ENCODE results near the gene MOSPD3. TPM values are rescaled to one million over a fixed set of nuclear protein-coding genes. Genes with fewer than 3 reads are reported as not detected.

MOSPD3 gene
- total and polyA plus RNA-seq, 2 experiments from 2014 or later = 8.8 to 44.4 TPM

DNA sequence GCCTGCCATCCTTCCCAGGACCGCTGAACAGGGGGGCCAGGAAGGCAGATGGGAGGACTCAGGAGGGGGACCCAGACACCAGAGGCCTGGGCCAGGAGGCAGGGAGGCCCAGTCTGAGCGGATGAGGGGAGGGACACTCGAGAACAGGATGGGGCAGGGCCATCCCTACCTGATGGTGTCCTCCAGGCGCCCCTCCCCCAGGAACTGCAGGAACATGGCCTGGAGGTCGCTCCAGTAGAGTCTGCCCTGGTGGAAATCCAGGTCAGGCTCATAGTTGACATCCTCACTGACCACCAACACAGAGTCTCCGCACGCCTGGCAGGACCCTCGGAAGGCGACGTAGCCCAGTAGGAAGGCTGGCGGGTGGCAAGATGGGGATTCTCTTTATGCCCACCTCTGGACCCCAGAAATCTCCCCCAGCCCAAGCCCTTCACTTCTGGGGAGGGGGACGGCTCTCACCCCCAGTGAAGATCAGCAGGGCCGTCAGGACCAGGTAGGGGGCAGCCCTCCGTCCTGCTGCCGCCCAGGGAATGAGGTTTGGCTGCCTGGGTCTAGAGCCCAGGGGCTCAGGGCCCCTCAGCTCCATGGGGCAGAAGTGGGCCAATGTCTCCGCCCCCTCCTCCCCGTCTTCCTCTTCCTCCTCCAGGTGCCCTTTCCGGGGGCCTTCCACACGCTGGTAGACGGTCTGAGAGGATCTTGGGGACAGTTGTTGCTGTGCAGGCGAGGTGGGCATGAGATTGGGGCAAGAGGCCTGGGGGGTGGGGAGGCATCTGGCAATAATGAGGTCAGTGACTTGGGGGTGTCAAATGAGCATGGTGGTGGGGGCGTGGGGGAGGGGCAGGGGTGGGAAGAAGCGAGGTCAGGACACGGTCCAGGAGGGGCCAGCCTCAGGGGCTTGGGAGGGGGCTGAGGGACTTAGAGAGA is 28.4 kb downstream of the MOSPD3 start:
- no peaks in the 10 kb centered on the region for H3K9me2 ChIP-seq (replicated peaks; ENCODE audit: insufficient read depth)
- TF ChIP-seq EZH2phosphoT487 (IDR thresholded peaks at IDR 0.05; ENCODE audit: low read depth, severe bottlenecking, unreplicated experiment) (no peak), EZH2 (IDR thresholded peaks at IDR 0.05; ENCODE audit: borderline replicate concordance) (no peak)
- TF ChIP-seq, protein P1, sequence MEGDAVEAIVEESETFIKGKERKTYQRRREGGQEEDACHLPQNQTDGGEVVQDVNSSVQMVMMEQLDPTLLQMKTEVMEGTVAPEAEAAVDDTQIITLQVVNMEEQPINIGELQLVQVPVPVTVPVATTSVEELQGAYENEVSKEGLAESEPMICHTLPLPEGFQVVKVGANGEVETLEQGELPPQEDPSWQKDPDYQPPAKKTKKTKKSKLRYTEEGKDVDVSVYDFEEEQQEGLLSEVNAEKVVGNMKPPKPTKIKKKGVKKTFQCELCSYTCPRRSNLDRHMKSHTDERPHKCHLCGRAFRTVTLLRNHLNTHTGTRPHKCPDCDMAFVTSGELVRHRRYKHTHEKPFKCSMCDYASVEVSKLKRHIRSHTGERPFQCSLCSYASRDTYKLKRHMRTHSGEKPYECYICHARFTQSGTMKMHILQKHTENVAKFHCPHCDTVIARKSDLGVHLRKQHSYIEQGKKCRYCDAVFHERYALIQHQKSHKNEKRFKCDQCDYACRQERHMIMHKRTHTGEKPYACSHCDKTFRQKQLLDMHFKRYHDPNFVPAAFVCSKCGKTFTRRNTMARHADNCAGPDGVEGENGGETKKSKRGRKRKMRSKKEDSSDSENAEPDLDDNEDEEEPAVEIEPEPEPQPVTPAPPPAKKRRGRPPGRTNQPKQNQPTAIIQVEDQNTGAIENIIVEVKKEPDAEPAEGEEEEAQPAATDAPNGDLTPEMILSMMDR (IDR thresholded peaks at IDR 0.05; ENCODE audit: poor library complexity) = no peak
- H3K4me2 ChIP-seq = no peak overlapping the region
- H3K27me3 ChIP-seq = no peaks in the 10 kb centered on the region
- H3K9me3 ChIP-seq (ENCODE audit: low read depth) = no peaks in the 10 kb centered on the region
- H3K36me3 ChIP-seq (replicated peaks; ENCODE audit: insufficient read depth, low read depth) = no peaks in the 10 kb centered on the region
- no peak overlapping the region for H3K4me3 ChIP-seq
- H3K27ac ChIP-seq = no peak overlapping the region
- no peak overlapping the region for H2AFZ ChIP-seq
- no peaks in the 10 kb centered on the region for H3K4me1 ChIP-seq (ENCODE audit: insufficient read depth)
- 84% methylated on average over 21 of the region's 24 CpGs for WGBS (ENCODE audit: low lambda C conversion rate, missing lambda C conversion rate)
- no peaks in the 10 kb centered on the region for H3K79me2 ChIP-seq
- no peak for DNase-seq (ENCODE audit: low spot score)
- H4K20me1 ChIP-seq (ENCODE audit: insufficient read depth, poor library complexity, severe bottlenecking) = no peaks in the 10 kb centered on the region

DNA sequence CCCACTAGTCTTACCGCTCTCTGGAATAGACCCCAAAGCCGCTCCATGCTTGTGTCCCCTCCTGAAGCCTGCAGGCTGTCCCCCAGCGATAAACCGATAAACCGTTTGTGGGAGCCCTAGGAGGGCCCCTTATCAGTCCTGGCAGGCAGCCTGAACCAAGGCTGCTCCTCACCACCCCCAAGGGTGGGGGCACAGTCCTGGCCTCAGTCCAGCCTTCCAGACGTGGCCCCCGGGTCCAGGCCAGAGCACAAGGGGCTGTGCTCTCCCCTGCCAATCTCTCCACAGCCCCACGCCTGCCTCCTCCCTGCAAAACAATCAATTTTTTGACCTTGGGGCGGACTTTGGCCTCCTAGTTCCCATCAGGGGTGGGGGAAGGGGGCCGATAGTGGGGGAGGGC is 29.1 kb downstream of the MOSPD3 start, which contains the start of gene TFR2:
TFR2 (minus strand) TSS at position 90 of the 397 bp plus-strand sequence; CDS start at position 47, 43 bp downstream.
- Histone ChIP-seq H3K4me3 (no peak within 1 kb of the TSS), H3K79me2 (no peaks in the 10 kb centered on the region), H3K4me1 (ENCODE audit: insufficient read depth) (no peaks in the 10 kb centered on the region), H3K4me2 (no peak within 1 kb of the TSS), H2AFZ (no peak within 1 kb of the TSS), H3K27ac (no peak within 1 kb of the TSS), H3K9me3 (ENCODE audit: low read depth) (no peaks in the 10 kb centered on the region), H3K27me3 (no peaks in the 10 kb centered on the region), H3K36me3 (replicated peaks; ENCODE audit: insufficient read depth, low read depth) (no peaks in the 10 kb centered on the region), H4K20me1 (ENCODE audit: insufficient read depth, poor library complexity, severe bottlenecking) (no peaks in the 10 kb centered on the region), H3K9me2 (replicated peaks; ENCODE audit: insufficient read depth) (no peaks in the 10 kb centered on the region)
- TF ChIP-seq EZH2phosphoT487 (IDR thresholded peaks at IDR 0.05; ENCODE audit: low read depth, severe bottlenecking, unreplicated experiment) = no peak
- TF ChIP-seq, protein P1 (IDR thresholded peaks at IDR 0.05; ENCODE audit: poor library complexity) = no peak
- TF ChIP-seq EZH2 (IDR thresholded peaks at IDR 0.05; ENCODE audit: borderline replicate concordance) = no peak
- no peak for DNase-seq (ENCODE audit: low spot score)
- 73% methylated on average over 9 of the region's 10 CpGs for whole genome bisulfite sequencing (ENCODE audit: low lambda C conversion rate, missing lambda C conversion rate)

DNA sequence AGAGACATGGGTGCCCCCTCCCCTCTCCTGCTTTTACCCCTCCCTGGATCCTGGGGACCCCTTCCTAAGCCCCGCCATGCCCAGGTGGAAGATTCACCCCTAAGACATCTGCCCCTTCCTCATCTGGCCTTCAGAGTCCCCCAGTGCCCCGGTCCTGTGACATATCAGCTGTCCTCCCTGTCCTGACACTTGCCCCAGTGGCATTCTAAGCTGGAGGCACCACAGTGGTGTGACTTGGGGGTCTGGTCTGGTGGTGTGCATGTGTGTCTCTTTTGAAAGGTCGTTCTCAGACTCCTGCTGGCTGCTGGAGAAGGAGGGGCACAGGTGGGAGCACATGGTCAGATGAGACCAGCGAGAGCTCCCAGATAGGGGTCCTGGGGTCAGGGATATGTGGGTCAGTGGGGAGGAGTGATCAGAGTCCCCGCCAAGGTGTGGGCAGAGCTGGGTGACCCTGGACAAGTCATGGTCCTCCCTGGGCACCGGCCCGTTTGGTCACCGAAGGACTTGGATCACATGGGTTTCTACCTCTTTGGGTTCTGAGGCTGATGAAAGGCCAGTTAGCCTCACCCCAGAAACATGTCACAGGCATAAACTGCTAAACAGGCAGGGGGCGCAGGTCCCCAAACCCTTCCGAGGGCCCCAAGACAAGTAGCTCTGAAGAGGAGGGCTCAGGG is 29.7 kb downstream of the MOSPD3 start:
- H3K79me2 ChIP-seq = no peaks in the 10 kb centered on the region
- no peak overlapping the region for H3K4me2 ChIP-seq
- H3K4me1 ChIP-seq (ENCODE audit: insufficient read depth) = no peaks in the 10 kb centered on the region
- H3K9me3 ChIP-seq (ENCODE audit: low read depth) = no peaks in the 10 kb centered on the region
- 92% methylated on average over 9 of the region's 10 CpGs for WGBS (ENCODE audit: low lambda C conversion rate, missing lambda C conversion rate)
- H3K36me3 ChIP-seq (replicated peaks; ENCODE audit: insufficient read depth, low read depth) = no peaks in the 10 kb centered on the region
- no peak overlapping the region for H3K27ac ChIP-seq
- DNase-seq (ENCODE audit: low spot score) = no peak
- H3K4me3 ChIP-seq = no peak overlapping the region
- H2AFZ ChIP-seq = no peak overlapping the region
- no peaks in the 10 kb centered on the region for H3K9me2 ChIP-seq (replicated peaks; ENCODE audit: insufficient read depth)
- H4K20me1 ChIP-seq (ENCODE audit: insufficient read depth, poor library complexity, severe bottlenecking) = no peaks in the 10 kb centered on the region
- no peaks in the 10 kb centered on the region for H3K27me3 ChIP-seq
- TF ChIP-seq EZH2 (IDR thresholded peaks at IDR 0.05; ENCODE audit: borderline replicate concordance) (no peak), EZH2phosphoT487 (IDR thresholded peaks at IDR 0.05; ENCODE audit: low read depth, severe bottlenecking, unreplicated experiment) (no peak)
- TF ChIP-seq, protein P1 (IDR thresholded peaks at IDR 0.05; ENCODE audit: poor library complexity) = no peak
